HL-60 (cell line): ENCODE measurements around the gene EGFR.

Experiments used
- DNase-seq, 2 experiments: peaks; one replicate each; pipeline ENCODE4 v3.0.0-alpha.2; 2010 to 2020; ENCODE audit warnings: low read depth in 1 of 2, low spot score in 1 of 2
- H3K27ac ChIP-seq: fragments of 250-450 bp; sonication (Bioruptor Pico); replicated peaks from 2 replicates; pipeline ENCODE4 v1.5.1; 2020; ENCODE audit warnings: mild to moderate bottlenecking, moderate library complexity
- H3K27me3 ChIP-seq: fragments of 250-450 bp; sonication (Bioruptor Pico); 2 replicates; pipeline ENCODE4 v1.5.1; 2021; ENCODE audit warnings: mild to moderate bottlenecking, moderate library complexity; ENCODE audit not compliant: insufficient read depth, poor library complexity, severe bottlenecking
- H3K4me3 ChIP-seq: replicated peaks from 2 replicates; pipeline ENCODE4 v1.5.1; 2011; ENCODE audit warnings: mild to moderate bottlenecking, control low read depth, low read length; ENCODE audit not compliant: insufficient read depth
- GABPA ChIP-seq: IDR thresholded peaks from 2 replicates; pipeline ENCODE4 v1.6.1; 2012; ENCODE audit warnings: low read depth
- POLR2AphosphoS5 ChIP-seq: IDR thresholded peaks from 2 replicates; pipeline ENCODE4 v1.6.1; 2012; ENCODE audit warnings: low read depth
- SPI1 ChIP-seq: IDR thresholded peaks from 2 replicates; pipeline ENCODE4 v1.6.1; 2012; ENCODE audit warnings: low read depth, mild to moderate bottlenecking, borderline replicate concordance
- TF ChIP-seq, protein P1 (sequence below): IDR thresholded peaks from 2 replicates; pipeline ENCODE4 v1.6.1; 2012; ENCODE audit warnings: low read depth; ENCODE audit not compliant: insufficient replicate concordance
- TF ChIP-seq, protein P2 (sequence below): IDR thresholded peaks from one replicate; pipeline ENCODE4 v1.5.1; 2011; ENCODE audit warnings: low read length, control low read depth, inconsistent platforms; ENCODE audit not compliant: insufficient read depth

EGFR gene

DNA sequence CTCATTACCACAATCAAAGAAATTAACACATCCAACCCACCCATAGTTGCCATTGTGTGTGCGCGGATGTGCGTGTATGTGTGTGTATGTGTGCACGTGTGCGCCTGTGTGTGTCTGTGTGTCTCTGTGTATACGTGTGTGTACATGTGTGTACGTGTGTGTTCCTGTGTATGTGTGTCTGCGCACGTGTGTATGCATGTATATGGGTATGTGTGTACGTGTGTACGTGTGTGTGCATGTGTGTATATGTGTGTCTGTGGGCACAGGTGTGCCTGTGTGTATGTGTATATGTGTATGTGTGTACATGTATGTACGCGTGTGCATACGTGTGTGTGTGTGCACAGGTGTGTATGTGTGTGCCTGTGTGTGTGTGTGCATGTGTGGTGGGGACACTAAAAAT, 48.9 kb downstream of the EGFR start:
- DNase-seq, result no peak
- peaks cover 3% of the 10 kb centered on the region for H3K27me3 ChIP-seq
- H3K4me3 ChIP-seq, result no peak overlapping the region
- no peak overlapping the region for H3K27ac ChIP-seq
- TF ChIP-seq POLR2AphosphoS5, result no peak
- no peak for TF ChIP-seq SPI1
- TF ChIP-seq, protein P1, sequence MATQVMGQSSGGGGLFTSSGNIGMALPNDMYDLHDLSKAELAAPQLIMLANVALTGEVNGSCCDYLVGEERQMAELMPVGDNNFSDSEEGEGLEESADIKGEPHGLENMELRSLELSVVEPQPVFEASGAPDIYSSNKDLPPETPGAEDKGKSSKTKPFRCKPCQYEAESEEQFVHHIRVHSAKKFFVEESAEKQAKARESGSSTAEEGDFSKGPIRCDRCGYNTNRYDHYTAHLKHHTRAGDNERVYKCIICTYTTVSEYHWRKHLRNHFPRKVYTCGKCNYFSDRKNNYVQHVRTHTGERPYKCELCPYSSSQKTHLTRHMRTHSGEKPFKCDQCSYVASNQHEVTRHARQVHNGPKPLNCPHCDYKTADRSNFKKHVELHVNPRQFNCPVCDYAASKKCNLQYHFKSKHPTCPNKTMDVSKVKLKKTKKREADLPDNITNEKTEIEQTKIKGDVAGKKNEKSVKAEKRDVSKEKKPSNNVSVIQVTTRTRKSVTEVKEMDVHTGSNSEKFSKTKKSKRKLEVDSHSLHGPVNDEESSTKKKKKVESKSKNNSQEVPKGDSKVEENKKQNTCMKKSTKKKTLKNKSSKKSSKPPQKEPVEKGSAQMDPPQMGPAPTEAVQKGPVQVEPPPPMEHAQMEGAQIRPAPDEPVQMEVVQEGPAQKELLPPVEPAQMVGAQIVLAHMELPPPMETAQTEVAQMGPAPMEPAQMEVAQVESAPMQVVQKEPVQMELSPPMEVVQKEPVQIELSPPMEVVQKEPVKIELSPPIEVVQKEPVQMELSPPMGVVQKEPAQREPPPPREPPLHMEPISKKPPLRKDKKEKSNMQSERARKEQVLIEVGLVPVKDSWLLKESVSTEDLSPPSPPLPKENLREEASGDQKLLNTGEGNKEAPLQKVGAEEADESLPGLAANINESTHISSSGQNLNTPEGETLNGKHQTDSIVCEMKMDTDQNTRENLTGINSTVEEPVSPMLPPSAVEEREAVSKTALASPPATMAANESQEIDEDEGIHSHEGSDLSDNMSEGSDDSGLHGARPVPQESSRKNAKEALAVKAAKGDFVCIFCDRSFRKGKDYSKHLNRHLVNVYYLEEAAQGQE, result no peak
- no peak for TF ChIP-seq GABPA
- TF ChIP-seq, protein P2, sequence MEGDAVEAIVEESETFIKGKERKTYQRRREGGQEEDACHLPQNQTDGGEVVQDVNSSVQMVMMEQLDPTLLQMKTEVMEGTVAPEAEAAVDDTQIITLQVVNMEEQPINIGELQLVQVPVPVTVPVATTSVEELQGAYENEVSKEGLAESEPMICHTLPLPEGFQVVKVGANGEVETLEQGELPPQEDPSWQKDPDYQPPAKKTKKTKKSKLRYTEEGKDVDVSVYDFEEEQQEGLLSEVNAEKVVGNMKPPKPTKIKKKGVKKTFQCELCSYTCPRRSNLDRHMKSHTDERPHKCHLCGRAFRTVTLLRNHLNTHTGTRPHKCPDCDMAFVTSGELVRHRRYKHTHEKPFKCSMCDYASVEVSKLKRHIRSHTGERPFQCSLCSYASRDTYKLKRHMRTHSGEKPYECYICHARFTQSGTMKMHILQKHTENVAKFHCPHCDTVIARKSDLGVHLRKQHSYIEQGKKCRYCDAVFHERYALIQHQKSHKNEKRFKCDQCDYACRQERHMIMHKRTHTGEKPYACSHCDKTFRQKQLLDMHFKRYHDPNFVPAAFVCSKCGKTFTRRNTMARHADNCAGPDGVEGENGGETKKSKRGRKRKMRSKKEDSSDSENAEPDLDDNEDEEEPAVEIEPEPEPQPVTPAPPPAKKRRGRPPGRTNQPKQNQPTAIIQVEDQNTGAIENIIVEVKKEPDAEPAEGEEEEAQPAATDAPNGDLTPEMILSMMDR, result no peak

DNA sequence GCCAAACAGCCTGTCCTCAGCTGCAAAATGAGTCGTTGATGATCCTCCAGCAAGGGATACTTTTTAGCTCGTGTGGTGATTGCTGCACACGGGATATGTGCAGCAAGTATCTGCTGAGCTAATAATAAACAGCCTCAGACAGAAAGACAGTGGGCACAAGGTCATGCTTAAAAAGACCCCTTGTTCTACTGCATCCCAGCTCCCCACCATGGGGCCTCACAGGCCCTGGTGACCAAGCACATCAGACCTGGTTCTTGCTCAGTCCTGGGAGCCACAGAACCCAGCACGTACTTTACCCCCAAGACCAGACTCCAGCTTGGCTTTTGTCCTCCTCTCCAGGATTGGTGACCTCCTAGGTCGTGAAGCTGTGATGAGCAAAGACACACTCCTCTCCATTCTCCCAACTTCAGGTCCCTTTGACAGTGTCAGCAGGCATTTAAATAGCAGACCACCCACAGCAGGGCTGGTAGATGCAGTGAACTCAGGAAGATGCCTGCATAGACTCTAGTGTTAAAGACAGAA, 50.5 kb downstream of the EGFR start:
- DNase-seq, result no peak

DNA sequence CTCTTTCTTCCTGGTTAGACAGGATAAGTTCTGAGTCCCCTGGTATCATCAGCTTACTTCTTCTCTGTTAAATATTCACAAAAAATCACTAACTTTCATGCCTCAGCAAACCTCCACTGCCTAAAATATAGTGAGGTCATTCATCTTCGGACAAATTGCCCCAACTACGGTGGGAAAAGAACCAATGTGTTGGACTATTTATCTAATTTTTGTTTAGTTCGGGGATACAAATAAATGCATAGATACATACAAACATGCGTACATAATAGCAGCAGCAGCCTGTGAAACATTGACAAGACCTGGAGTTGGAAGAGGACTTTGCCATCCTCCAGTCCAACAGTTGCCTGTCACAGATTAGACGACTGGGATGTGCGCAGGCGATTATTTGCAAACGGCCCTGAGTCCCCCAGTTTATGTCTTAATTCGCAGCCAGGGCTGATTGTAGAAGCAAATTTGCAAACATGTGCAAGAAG, 51.5 kb downstream of the EGFR start:
- no peak overlapping the region for H3K27ac ChIP-seq
- H3K4me3 ChIP-seq, result no peak overlapping the region
- no peak for DNase-seq
- TF ChIP-seq SPI1, result no peak
- TF ChIP-seq, protein P1, result no peak
- TF ChIP-seq POLR2AphosphoS5, result no peak
- no peaks in the 10 kb centered on the region for H3K27me3 ChIP-seq

More for the DNA sequence above, 50.5 kb downstream of the EGFR start:
- TF ChIP-seq POLR2AphosphoS5 (no peak), GABPA (no peak), SPI1 (no peak)
- TF ChIP-seq, protein P1, result no peak
- TF ChIP-seq, protein P2, result no peak
- peaks cover 2% of the 10 kb centered on the region for H3K27me3 ChIP-seq
- H3K27ac ChIP-seq, result no peak overlapping the region
- no peak overlapping the region for H3K4me3 ChIP-seq
